Omental fat pad (tissue), 4 donors: ENCODE data around the gene GPR35. TPM values are rescaled to one million over a fixed set of nuclear protein-coding genes. Genes with fewer than 3 reads are reported as not detected.
"Not testable (repeated sequence)": the region's sequence is repeated elsewhere in the genome, so short reads cannot be mapped to it uniquely, and the experiment has no call there.

ENCODE experiments used
- ATAC-seq: fragments of 150-250 bp; one replicate; pipeline ENCODE4 v1.9.1; 2016; ENCODE audit warnings: mild to moderate bottlenecking, moderate library complexity; ENCODE audit not compliant: low FRiP score
- DNase-seq: peaks from one replicate; pipeline ENCODE4 v3.0.0-alpha.2; 2019; ENCODE audit warnings: low spot score
- total RNA-seq, 4 donors: library from RNA; depleted of rRNA; stranded (reverse); fragments of >200 nt; gene quantifications; one replicate each; pipeline ENCODE4 v1.1.0, GENCODE V29; 2016
- TF ChIP-seq, protein P1 (sequence below), 3 donors: fragments of 450-650 bp; IDR thresholded peaks; one replicate each; pipeline ENCODE4 v1.5.1; 2016 to 2017; ENCODE audit warnings: antibody characterized with exemption in 3 of 3, mild to moderate bottlenecking in 3 of 3, moderate library complexity in 2 of 3

The GPR35 gene
- total RNA-seq, 4 donors from 2014 or later, result 1.3 to 2.4 (median 1.9) TPM

- ATAC-seq, result no peak
- DNase-seq, result no peak
- TF ChIP-seq, protein P1, sequence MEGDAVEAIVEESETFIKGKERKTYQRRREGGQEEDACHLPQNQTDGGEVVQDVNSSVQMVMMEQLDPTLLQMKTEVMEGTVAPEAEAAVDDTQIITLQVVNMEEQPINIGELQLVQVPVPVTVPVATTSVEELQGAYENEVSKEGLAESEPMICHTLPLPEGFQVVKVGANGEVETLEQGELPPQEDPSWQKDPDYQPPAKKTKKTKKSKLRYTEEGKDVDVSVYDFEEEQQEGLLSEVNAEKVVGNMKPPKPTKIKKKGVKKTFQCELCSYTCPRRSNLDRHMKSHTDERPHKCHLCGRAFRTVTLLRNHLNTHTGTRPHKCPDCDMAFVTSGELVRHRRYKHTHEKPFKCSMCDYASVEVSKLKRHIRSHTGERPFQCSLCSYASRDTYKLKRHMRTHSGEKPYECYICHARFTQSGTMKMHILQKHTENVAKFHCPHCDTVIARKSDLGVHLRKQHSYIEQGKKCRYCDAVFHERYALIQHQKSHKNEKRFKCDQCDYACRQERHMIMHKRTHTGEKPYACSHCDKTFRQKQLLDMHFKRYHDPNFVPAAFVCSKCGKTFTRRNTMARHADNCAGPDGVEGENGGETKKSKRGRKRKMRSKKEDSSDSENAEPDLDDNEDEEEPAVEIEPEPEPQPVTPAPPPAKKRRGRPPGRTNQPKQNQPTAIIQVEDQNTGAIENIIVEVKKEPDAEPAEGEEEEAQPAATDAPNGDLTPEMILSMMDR (IDR thresholded peaks at IDR 0.05), result no peak
These were observed 24.1 kb downstream of the GPR35 start for GRCh38 chr2:240649331-240649730.

- DNase-seq (no peak), ATAC-seq (no peak)
- TF ChIP-seq, protein P1 (IDR thresholded peaks at IDR 0.05), result no peak
These were observed 25.1 kb downstream of the GPR35 start for GRCh38 chr2:240650254-240650965.

GRCh38 chr2:240651185-240651584 lies 25.9 kb downstream of the GPR35 start:
- TF ChIP-seq, protein P1 (IDR thresholded peaks at IDR 0.05), result no peak
- ATAC-seq, result no peak
- DNase-seq, result no peak

DNA sequence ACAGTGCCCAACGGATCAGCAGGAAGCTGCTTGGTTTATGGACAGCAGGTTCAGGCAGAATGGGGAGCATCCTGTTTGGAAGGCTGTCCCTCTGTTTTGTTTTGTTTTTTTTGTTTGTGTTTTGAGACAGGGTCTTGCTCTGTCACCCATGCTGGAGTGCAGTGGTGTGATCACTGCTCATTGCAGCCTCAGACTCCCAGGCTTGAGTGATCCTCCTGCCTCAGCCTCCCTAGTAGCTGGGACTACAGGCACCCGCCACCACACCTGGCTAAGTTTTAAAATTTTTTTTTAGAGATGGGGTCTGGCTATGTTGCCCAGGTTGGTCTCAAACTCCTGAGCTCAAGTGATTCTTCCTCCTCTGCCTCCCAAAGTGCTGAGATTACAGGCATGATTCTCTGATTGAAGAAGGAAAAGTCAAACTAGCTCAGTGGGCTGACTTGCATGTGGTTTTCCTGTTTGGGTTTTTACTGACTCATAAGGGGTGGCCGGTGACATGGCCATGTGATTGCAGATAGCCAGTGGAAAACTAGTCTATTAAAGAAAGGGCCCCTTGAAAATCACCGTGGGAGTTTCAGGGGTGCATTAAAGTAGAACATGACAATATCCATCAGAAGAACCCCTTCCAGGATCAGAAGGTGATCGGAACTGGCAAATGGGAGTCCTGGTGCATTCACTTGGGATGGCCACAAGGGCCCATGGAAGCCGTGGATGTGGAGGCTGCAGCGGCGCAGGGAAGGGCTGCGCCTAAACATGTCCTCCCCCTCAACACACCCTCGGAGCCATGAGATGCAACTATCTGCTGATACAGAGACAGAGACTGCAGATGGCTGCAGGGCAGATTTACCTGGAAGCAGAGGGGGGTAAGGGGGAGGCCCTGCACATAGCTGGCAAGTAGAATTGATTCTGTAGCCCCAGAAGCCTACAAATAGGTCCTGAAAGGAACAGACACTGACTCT lies 30.9 kb downstream of the GPR35 start:
- ATAC-seq (no peak), DNase-seq (no peak)
- TF ChIP-seq, protein P1 (IDR thresholded peaks at IDR 0.05), result no peak

- not testable (repeated sequence) for DNase-seq, ATAC-seq
These were observed 34.6 kb downstream of the GPR35 start for GRCh38 chr2:240659883-240660282.

DNA sequence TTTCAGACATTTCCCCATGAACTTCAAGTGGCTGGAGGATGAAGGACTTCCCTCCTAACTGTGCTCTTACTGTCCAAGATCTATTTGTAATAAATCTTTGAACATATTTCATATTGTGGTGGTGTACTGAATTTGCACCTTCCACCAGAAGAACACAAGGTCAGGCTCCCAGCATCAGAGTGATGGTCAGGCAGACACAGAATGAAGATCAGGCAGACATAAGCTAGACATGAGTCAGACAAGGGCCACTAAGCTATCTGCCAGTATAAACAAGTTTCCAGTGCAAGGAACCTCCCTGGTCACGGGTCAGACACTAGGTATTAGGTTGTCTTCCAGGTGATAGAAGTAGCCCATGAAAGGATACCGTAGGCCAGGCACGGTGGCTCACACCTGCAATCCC lies 37.4 kb downstream of the GPR35 start:
- TF ChIP-seq, protein P1 (IDR thresholded peaks at IDR 0.05), result no peak
- DNase-seq (no peak), ATAC-seq (no peak)

- DNase-seq (no peak), ATAC-seq (no peak)
- TF ChIP-seq, protein P1 (IDR thresholded peaks at IDR 0.05), result no peak
These were observed 38.4 kb downstream of the GPR35 start for GRCh38 chr2:240663546-240664190.
